ENCODE data around the gene EPHA2. TPM values are rescaled to one million over a fixed set of nuclear protein-coding genes. Genes with fewer than 3 reads are reported as not detected.

The EPHA2 gene
- total and polyA plus RNA-seq, 2 donors (not counting 3 experiments of a cell fraction or from before 2014, with no cell fraction given): 141 to 147 TPM

DNA sequence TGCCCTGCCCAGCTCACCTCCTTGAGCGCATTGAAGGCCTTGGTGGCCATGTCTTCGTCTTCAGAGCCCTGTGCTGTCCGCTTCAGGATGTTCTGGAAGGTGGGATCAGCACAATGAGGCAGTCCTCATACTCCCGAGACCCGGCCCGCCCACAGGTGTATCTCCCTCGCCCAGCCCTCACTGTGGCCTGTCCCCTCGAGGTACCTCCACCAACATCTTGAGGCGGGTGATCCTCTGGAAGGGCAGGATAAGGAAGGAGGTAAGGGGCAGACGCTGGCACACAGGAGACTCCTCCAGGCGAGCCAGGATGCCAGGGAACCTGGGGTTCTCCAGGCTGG, 49.4 kb upstream of the EPHA2 start:
- Histone ChIP-seq H3K9me1 (replicated peaks; ENCODE audit: control insufficient read depth, extremely low read depth, insufficient read depth, low read length) (no peaks in the 10 kb centered on the region), H3K4me2 (ENCODE audit: insufficient read depth, low read length) (no peak overlapping the region), H3K9me3 (replicated peaks; ENCODE audit: control insufficient read depth, insufficient read depth, low read length) (no peaks in the 10 kb centered on the region), H3K9ac (replicated peaks; ENCODE audit: extremely low read depth, insufficient read depth, low read length) (no peak overlapping the region), H3K27me3 (ENCODE audit: control insufficient read depth in 2 of 2, insufficient read depth in 2 of 2, low read length in 2 of 2) (no peaks in the 10 kb centered on the region), H3K4me1 (ENCODE audit: control insufficient read depth, extremely low read depth, insufficient read depth, low read length) (peaks cover 9% of the 10 kb centered on the region), H3K27ac (ENCODE audit: insufficient read depth, low read depth, low read length) (no peak overlapping the region), H3K36me3 (ENCODE audit: control insufficient read depth in 2 of 2, extremely low read depth in 1 of 2, insufficient read depth in 2 of 2, low read length in 2 of 2) (no peaks in the 10 kb centered on the region), H3K79me2 (ENCODE audit: control insufficient read depth, insufficient read depth, low read length) (no peaks in the 10 kb centered on the region), H4K20me1 (replicated peaks; ENCODE audit: control insufficient read depth, extremely low read depth, insufficient read depth, low read length) (no peaks in the 10 kb centered on the region), H2AFZ (ENCODE audit: low read depth, low read length) (no peak overlapping the region), H3K4me3 (replicated peaks in 1 of 3; ENCODE audit: insufficient read depth in 1 of 3, low read depth in 1 of 3, low read length in 3 of 3) (no peak overlapping the region)
- BruUV-seq (replicated peaks): no TSS peak
- no peak for FAIRE-seq
- ChIA-PET CTCF (interaction anchor here (0.5 to 3.5 kb wide), 9 partner anchors 11 to 416 kb away, joined by 3 to 29 read pairs (median 4); partner anchors contain the start of gene CPLANE2), POLR2A (no interaction called here)
- no peak for DNase-seq (ENCODE audit: low read depth, low spot score)
- dilution Hi-C loops (cut with MboI; ENCODE audit: extremely low pct_ligation_motif_present, low sequenced_read_pairs) (no loop called here), intact Hi-C loops (cut with micrococcal nuclease) (loop anchor here (5.0 to 10.0 kb wide), 2 partner anchors 147 to 239 kb away; partner anchors contain the start of genes FBXO42 and NECAP2)
- TF ChIP-seq FOS (IDR thresholded peaks at IDR 0.05; ENCODE audit: borderline replicate concordance, insufficient read depth, low read length): no peak
- TF ChIP-seq POLR2A (IDR thresholded peaks at IDR 0.05; ENCODE audit: low read depth, low read length): no peak
- no peak for TF ChIP-seq JUN (IDR thresholded peaks at IDR 0.05; ENCODE audit: borderline replicate concordance, insufficient read depth, insufficient read length, low read depth)
- no peak for TF ChIP-seq GATA2 (IDR thresholded peaks at IDR 0.05; ENCODE audit: insufficient read depth, insufficient read length, low read depth, low read length)
- no peak for TF ChIP-seq CTCF (IDR thresholded peaks at IDR 0.05; ENCODE audit: extremely low read depth in 1 of 2, insufficient read depth in 1 of 2, low read depth in 1 of 2, low read length in 2 of 2)
- TF ChIP-seq EZH2 (IDR thresholded peaks at IDR 0.05; ENCODE audit: borderline replicate concordance, low read depth, low read length, severe bottlenecking): no peak
- TF ChIP-seq MYC (IDR thresholded peaks at IDR 0.05; ENCODE audit: low read depth, low read length): no peak
- TF ChIP-seq MAX (IDR thresholded peaks at IDR 0.05; ENCODE audit: insufficient read depth, insufficient read length): no peak
- TF ChIP-seq POLR2AphosphoS5 (IDR thresholded peaks at IDR 0.05; ENCODE audit: insufficient read depth, low read depth, low read length): no peak

Data from endothelial cell of umbilical vein (primary cell).